Measurements from ENCODE around the gene NLRP6.
"Not testable (repeated sequence)": the region's sequence is repeated elsewhere in the genome, so short reads cannot be mapped to it uniquely, and the experiment has no call there.

NLRP6 gene

DNA sequence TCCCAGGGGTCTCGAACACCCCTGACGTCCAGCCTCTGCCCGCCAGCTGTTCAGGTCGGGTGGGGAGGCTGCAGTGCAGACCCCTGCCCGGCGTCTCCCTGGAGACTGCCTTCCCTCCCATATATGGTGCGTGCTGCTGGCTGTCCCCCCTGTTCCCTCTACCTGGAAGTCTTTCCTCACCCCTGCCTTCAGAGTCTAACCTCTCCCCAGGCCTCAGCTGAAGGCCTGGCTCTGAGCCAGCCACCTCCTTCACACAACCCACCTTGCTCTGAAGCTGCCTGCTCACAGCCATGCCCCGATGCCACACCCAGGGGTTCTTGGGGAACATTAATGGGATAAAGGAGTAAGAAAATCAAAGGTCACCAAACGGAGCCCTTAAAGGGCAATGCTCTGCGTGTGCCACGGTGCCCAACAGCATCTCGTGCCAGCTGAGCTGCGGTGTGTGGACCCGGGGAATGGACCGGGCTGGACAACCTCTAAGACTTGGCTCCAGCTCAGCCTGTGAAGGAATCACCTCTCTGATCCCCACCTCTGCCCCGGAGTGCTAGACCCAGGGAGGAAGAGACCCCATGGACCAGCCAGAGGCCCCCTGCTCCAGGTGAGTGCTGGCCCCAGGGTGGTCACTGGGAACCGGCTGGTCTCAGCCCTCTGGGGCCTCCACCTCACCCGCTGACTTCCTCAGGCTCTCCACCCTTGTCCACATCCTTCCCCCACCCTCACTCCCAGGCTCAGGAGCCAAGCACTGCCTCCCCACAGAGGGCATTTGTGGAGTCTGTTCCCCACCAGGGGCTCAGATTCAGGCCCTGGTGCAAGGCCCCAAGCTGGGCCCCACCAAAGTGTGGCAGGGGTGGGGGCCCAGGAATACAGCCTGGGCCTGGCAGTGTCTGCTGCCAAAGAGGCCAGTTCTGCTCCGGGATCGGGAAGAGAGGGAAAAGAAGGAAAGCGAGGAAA, at the start of gene NLRP6:
TSS of gene NLRP6 (plus strand) at position 407 of the 951 bp plus-strand sequence. CDS start at position 570, 163 bp downstream.
- no peak for DNase-seq (ENCODE audit: low read depth in 3 of 3)

DNA sequence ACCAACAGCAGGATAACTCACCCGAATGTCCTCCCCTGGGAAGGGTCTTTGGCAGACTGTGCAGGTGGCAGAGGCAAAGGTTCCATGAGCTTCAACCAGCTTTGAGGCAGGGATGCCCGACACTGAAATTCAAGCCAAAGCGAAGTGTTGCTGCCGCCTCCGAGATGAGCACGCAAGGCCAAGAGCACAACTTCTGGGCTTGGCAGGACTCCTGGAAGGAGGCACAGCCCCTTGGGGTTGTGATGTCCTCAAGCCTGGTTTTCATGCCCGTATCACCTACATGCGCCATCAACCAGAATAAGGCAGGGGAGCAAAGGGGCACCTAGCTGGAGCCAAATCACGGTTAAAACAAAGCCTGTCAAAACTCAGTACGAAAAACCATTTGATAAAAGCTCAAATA, 47.8 kb upstream of the NLRP6 start:
- no peak for DNase-seq (ENCODE audit: low read depth in 3 of 3)

DNA sequence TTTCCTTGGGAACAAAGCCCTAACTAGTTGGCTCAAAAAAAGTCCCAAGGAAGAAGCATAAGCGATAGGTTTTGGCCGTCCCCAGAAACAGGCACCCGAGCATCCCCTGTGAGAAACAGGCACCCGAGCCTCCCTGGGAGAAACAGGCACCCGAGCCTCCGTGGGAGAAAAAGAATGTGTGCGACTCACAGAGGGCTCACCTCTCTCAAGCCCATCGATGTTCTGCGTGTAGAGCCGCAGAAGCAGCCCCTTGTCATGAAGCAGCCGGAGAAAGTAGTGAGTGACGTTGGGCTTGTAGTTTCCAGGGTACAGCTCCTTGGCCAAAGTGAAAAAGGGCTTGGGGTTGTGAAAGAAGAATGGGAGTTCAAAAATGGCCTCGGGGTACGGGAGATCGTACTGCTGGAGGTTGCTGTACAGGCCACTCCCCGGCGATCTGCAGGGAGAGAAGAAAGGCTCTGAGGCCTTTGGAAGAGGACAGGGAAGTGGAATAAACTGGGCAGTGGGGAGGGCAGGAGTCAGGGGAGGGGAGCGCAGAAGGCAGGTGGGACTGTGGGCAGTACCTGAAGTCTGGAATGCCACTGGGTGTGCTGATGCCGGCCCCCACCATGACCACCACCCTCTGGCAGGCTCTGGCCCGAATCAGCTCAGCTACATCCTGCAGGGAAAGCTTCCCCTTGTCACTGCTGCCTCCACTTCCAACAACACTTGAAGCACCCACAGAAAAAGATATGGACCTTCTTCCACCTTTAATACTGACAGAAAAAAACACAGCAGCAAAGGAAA, 45.2 kb upstream of the NLRP6 start:
- no peak for DNase-seq (ENCODE audit: low read depth in 3 of 3)

DNA sequence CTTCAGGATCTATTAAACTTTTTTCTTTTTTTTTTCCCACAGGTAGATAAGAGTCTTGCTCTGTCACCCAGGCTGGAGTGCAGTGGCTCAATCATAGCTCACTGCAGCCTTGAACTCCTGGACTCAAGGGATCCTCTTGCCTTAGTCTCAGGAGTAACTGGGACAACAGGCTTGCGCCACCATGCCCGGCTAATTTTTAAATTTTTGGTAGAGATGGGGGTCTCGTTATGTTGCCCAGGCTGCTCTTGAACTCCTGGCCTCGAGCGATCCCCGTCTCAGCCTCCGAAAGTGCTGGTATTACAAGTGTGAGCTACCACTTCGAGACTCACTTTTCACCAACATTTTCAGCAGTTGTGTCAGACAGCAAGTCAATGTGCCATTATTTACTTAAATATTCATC, 43.0 kb upstream of the NLRP6 start:
- DNase-seq (ENCODE audit: low read depth in 3 of 3), result no peak

DNA sequence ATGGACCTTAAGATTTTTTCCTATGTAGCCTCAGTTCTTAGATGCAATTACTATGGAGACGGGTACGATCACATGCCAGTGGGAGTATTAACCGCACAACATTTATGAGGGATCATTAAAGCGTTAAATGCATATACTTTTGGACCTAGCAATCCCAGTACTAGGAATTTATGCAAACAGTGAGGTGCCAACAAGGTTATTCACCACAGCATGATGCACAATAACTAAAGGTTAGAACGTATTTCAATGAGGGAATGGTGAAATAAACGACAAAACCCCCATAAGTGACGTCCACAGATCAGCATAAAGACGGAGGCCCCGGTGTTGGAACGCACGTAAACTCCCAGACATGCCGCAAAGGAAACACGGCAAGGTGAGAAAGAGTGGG, 42.6 kb upstream of the NLRP6 start:
- peak in 1 of 3 experiments; percentile 62 for DNase-seq (ENCODE audit: low read depth in 3 of 3)

DNA sequence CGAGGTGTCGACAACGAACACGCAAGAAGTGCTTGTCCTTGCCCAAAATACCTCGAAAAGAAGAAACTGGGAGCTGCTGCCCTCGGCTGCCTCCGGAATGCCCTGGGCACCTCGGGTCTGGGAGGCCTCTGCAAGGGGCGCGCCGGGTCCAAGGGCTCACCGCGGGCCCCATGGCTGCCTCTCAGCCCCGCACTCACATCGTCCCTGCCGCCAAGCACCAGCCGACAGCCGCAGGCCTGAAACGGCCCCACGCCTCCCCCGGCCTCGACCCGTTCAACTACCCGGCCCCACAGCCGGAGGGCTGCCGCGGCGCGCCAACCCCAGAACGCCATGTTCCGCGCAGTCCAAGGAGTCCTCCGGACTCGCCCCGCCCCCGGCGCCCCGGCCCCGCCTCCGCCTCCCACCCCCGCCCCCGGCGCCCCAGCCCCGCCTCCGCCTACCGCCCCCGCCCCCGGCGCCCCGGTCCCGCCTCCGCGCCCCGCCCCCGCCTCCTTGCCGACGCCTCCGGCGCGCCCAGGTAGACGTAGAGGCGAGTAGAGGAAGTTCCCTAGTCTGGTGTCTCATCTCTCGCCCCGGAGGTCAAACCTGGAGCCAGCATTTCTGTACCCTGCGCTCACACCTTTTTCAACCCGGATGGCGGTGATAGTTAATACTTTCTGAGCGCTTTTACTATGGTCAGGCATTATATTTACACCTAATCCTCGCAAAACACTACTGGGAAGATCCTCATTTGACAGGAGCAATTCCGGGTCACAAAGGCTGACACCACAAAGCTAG, 42.0 kb upstream of the NLRP6 start, which contains the start of gene SIRT3:
TSS of gene SIRT3 (minus strand) at position 346 of the 777 bp plus-strand sequence. CDS start at position 332, 14 bp downstream.
- peak; percentile 68 to 79 (median 72) for DNase-seq (ENCODE audit: low read depth in 3 of 3)

DNA sequence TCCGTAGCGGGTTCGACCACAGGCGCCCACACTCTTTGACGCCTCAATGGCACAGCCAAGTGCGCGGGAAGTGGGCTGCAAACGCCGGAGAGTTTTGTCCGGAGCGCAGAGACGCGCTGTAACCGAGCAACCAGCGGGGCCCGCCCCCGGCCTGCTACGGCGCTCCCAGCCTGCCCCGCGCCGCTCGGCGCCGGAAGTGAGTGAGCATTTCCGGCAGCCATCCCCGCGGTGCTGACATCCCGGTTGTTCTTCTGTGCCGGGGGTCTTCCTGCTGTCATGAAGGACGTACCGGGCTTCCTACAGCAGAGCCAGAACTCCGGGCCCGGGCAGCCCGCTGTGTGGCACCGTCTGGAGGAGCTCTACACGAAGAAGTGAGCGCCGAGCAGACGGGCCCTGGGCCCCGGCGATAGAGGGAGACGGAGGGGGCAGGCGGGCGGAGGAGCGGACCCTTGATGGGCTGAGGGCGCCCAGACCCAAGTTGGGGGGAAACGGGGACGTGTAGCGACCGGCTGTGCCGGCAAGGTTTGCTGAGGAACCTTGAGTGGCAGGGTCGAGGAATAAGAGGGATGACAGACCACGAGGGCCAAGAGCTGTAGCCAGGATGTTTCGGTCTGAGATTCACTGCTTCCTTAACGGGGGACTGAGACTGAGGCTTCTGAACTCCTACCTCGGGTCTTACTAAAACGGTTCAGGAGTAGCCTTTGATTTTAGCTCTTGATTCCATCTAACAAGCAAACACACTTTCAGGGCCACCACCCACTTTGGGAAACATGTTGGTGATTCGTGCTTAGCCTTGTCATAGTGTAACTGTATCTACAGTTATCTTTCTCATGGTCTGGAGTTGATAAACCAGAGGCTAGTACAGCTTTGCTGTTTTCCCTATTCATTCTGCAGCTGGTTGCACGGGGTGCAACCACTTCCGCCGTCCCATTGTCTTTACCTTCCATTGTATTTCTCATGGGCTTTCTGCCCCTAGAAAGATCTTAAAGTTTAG, 41.1 kb upstream of the NLRP6 start, which contains the start of gene PSMD13:
TSS of gene PSMD13 (plus strand) at position 203 of the 994 bp plus-strand sequence. CDS start at position 277, 74 bp downstream.
- DNase-seq (ENCODE audit: low read depth in 3 of 3), result peak; percentile 72 to 75 (median 74)

DNA sequence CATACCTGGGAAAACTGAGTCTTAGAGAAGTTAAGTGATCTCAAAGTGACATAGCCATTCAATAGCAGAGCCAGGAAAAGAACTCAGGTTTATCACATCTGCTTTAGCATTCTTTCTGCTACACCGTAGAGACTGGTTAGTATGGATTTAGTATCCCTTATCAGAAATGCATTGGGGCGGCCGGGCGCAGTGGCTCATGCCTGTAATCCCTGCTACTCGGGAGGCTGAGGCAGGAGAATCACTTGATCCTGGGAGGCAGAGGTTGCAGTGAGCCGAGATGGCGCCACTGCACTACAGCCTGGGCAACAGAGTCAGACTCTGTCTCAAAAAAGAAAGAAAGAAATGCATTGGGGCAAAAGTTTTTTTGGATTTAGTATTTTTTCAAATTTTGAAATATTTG, 39.9 kb upstream of the NLRP6 start:
- not testable (repeated sequence) for DNase-seq (ENCODE audit: low read depth in 3 of 3)

DNA sequence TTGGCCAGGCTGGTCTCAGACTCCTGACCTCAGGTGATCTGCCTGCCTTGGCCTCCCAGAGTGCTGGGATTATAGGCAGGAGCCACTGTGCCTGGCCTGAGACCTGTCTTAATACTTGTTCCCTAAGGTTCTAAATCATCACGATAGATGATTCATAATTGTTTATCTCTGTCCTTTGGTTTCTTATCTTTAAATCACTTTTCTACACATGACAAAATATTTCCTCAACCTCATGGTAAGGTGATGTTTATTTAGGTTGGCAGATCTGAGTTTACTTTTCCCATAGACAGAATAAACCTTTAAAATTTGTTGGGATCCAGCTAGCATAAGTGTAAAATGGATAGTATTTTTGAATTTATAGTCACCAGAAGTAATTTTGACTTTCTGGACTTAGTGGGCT, 37.9 kb upstream of the NLRP6 start:
- no peak for DNase-seq (ENCODE audit: low read depth in 3 of 3)

DNA sequence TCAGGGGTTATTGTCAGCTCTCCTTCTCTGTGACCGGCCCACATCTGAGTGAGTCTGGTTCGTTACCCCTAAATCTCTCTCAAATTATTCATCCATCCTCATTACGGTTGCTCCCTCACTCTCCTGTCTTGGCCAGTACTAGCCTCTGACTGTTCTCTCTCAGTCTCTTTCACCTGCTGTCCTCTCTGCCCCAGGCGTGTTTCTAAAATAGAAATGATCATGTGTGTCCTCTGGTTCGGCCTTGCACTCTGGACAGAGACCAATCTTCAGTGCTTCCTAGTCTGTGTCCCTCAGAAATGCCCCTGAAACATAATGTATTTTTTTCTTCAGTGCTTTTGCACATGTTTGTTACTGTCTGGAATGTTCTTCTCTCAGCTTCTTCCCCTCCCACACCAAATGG, 36.6 kb upstream of the NLRP6 start:
- DNase-seq (ENCODE audit: low read depth in 3 of 3), result no peak

DNA sequence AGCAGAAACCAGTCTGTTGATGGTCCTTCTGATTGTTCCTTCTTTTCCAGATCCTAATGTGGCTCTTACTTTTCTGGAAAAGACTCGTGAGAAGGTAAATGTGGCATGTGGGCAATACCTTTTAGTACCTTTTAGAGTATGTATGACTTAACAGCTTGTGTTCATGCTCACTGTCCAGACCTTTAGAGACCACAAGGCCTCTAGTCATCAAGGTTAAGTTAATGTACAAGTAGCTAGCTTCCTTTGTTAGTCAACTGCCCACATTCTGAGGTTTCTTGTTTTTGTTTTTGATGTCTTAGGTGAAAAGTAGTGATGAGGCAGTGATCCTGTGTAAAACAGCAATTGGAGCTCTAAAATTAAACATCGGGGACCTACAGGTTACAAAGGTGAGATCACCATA, 33.8 kb upstream of the NLRP6 start:
- DNase-seq (ENCODE audit: low read depth in 3 of 3), result no peak

DNA sequence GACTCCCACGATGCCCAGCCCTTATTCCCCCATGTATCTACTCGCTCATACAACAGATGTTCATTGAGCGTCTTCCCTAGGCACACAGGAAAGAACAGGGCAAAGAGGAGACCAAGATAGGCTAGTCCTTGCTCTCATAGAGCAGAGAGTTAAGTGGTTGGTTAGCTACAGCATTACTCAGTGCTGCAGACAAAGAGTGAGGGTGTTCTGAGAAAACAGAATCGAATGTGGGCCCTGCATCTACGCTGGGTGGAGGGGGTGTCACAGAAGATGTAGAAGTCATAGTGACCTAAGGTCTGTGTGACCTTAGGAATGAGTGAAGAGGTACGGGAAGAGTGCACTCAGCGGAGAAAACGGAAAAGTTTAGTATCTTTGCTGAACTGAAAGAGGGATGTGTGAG, 29.1 kb upstream of the NLRP6 start:
- no peak for DNase-seq (ENCODE audit: low read depth in 3 of 3)

DNA sequence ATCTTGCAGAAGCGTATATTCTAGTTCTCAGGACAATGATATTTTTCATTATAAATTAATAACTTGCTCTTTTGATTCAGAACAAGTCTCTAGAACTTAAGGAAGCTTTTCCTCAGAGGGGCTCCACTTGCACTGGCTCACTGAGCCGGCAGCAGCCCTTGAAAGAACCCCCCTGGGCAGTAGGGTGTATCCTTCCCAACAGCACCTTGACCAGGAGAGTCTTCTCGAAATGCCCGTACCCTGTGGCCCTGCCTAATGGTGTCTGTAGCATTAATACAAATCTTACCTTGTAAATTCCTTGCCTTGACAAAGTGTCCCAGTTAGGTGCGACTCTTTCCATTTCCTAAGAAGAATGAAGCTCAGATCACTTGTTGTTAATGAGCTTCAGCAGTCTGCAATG, 27.9 kb upstream of the NLRP6 start:
- DNase-seq (ENCODE audit: low read depth in 3 of 3), result no peak

DNA sequence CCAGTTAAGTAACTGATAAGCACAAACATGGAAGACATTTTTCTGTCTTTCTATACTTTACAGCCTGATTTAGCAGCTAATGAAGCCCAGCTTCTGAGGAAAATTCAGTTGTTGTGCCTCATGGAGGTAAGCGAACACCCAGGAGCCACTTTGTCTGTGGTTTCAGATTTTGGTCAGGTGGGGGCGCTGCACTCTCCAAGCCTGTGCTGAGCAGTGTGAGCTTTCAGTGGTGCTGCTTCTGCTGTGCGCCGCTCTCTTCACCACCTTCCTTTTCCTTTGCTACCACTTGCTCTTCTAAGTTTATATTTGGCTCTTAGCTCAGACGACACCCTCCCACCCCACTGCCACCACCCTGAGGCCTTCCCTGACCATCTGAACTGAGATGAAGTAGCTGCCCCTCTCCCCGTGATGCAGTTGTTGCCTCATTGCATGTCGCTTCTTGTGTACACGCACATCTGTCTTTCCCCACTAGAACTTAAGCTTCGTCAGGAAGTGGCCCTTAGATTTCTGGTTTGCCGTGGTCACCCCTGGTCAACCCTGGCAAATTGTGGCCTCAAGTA, 27.4 kb upstream of the NLRP6 start:
- peak; percentile 44 to 65 (median 59) for DNase-seq (ENCODE audit: low read depth in 3 of 3)

DNA sequence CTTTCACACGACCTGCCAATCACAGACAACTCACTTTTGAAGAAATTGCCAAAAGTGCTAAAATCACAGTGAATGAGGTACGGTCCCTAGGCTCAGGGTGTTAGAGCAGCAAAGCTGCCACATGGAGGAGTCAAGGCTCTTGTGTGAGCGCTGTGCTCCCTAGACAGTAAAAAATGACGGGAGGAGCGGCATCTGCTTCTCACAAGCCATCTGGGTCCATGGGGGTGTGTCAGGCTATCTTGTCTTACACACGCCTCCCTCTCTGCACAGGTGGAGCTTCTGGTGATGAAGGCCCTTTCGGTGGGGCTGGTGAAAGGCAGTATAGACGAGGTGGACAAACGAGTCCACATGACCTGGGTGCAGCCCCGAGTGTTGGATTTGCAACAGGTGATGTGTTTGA, 26.7 kb upstream of the NLRP6 start:
- DNase-seq (ENCODE audit: low read depth in 3 of 3), result no peak

DNA sequence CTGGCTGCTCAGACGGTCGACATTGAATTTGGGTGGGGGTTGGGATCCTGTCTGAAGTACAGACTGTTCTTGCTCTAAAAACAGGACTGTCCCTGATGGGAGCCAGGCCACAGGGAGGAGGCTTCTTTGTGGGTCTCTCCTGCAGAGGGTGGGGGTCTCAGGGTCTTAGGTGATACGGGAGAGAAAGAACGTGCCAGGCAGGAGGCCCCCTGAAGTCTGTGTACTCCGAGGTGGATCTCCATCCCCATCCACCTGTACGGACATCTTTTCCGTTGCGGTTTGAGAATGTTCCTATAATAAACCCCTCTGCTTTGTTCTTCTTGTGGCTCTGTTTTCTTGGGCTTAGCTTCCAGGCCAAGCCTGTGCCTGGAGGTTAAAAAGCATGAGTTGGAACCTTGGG, 25.5 kb upstream of the NLRP6 start:
- no peak for DNase-seq (ENCODE audit: low read depth in 3 of 3)

DNA sequence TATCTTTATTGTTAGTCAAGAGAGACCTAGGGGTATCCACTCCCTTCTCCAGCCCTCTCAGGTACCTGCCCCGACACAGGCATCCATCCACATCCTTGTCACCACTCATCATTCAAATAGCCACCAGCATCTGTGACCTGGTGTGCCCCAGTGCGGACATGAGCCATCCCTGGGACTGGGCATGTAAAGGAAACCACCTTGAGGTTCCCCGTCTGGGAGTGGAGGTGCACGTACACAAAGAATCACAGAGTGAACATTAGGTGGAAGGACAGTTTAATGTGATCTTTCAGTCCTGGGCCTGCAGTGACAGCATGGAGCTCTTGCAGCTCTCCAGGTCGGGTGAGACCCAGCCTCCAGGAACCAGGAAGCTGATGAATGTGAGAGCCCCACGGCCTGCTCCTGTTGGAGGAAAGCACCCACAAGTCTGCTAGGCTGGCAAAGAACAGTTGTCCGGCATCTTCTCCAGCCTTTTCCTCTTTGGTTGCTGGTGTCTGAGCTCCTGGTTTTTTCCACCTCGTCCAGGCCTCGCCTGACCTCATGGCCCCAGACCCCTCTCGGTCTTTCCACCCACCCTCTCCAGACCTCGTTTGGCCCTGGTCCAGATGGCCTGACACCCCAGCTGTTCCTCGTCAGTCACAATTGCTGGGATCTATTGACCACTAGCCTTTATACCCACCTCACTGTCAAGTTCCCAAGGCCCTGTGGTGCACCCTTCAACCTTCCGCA, 24.9 kb upstream of the NLRP6 start:
- DNase-seq (ENCODE audit: low read depth in 3 of 3), result no peak

DNA sequence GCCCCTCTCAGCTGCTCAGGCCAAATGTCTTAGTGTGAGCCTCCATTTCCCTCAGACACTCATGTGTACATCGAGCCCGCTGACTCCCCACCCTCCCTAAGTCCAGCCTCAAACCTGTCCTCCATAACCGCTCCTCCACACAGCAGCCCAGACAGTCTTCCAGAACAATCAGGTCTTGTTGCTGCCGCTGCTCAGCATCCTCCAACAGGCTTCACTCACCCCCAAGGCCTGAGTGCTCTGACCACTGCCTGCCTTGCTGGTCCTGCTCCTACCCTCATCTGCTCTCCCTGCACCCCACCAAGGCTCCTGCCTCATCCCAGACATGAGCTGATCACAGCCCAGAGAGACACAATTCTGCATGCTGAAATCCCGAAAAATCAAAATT, 24.3 kb upstream of the NLRP6 start:
- no peak for DNase-seq (ENCODE audit: low read depth in 3 of 3)

DNA sequence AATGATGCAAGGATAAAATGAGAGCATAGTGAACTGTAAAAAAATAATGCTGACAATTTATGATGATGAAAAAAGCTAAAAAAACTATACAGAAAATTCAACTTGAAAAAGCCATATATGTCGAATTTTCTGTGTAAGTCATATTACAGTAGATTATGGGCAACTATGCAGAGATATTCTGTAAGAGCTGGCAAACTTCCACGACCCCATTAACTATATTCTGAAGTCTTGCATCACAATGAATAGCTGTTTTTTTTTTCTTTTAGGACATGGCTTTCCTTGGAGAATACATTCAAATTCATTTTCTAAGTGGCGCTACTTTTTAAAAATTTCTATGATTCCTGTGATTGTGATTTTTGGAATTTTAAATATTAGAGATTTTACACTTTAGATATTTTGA, 23.0 kb upstream of the NLRP6 start:
- DNase-seq (ENCODE audit: low read depth in 3 of 3), result no peak

DNA sequence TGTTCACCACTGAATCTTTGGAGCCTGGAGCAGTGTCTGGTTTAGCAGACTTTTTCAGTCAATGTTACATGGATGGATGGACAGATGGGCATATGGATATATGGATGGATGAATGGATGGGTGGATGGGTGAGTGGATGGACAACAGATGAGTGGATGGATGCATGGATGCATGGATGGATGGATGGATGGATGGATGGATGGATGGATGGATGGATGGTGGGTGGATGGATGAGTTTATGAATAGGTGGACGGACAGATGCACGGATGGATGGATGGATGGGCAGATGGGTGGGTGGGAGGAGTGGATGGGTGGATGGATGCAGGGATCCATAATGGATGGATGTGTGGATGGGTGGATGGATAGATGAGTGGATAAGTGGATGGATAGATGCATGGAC, 22.4 kb upstream of the NLRP6 start:
- no peak for DNase-seq (ENCODE audit: low read depth in 3 of 3)
